Loucy (cell line): ENCODE data around the gene DENND4B.

Source experiments
- H2AFZ ChIP-seq: fragments of 200-600 bp; sonication (generic); 2 replicates; pipeline ENCODE4 v1.6.0; 2016; ENCODE audit warnings: antibody characterized with exemption, mild to moderate bottlenecking, low read length, moderate library complexity
- H3F3A ChIP-seq: fragments of 200-600 bp; 2 replicates; pipeline ENCODE4 v1.6.0; 2016; ENCODE audit warnings: antibody characterized with exemption, low read depth, mild to moderate bottlenecking
- H3K27me3 ChIP-seq: fragments of 200-600 bp; sonication (generic); 2 replicates; pipeline ENCODE4 v1.6.1; 2014; ENCODE audit warnings: low read length, mild to moderate bottlenecking; ENCODE audit not compliant: insufficient read depth, poor library complexity, severe bottlenecking
- H3K36me3 ChIP-seq: fragments of 200-600 bp; sonication (generic); 2 replicates; pipeline ENCODE4 v1.6.1; 2016; ENCODE audit warnings: low read length; ENCODE audit not compliant: insufficient read depth
- H3K4me1 ChIP-seq: fragments of 200-600 bp; sonication (generic); 2 replicates; pipeline ENCODE4 v1.5.1; 2014; ENCODE audit warnings: low read length, mild to moderate bottlenecking; ENCODE audit not compliant: insufficient read depth, poor library complexity, severe bottlenecking
- H3K4me2 ChIP-seq: fragments of 200-600 bp; sonication (generic); 2 replicates; pipeline ENCODE4 v1.6.0; 2014; ENCODE audit warnings: antibody characterized with exemption, low read length, low read depth, mild to moderate bottlenecking; ENCODE audit not compliant: poor library complexity, severe bottlenecking
- H3K4me3 ChIP-seq: fragments of 200-600 bp; sonication (generic); 2 replicates; pipeline ENCODE4 v1.5.1; 2014; ENCODE audit warnings: low read length, mild to moderate bottlenecking, mixed read lengths; ENCODE audit not compliant: poor library complexity, severe bottlenecking
- H3K79me2 ChIP-seq: fragments of 200-600 bp; sonication (generic); 2 replicates; pipeline ENCODE4 v1.6.1; 2014; ENCODE audit warnings: low read length; ENCODE audit not compliant: insufficient read depth
- H3K9ac ChIP-seq: fragments of 200-600 bp; sonication (generic); 2 replicates; pipeline ENCODE4 v1.6.0; 2014; ENCODE audit warnings: mild to moderate bottlenecking, low read depth, low read length, moderate library complexity; ENCODE audit not compliant: poor library complexity, severe bottlenecking
- H3K9me2 ChIP-seq: fragments of 200-600 bp; sonication (generic); replicated peaks from 2 replicates; pipeline ENCODE4 v1.6.1; 2016; ENCODE audit warnings: low read depth, low read length, mixed read lengths
- H3K9me3 ChIP-seq: fragments of 200-600 bp; sonication (generic); 2 replicates; pipeline ENCODE4 v1.6.1; 2014; ENCODE audit warnings: mild to moderate bottlenecking, antibody characterized with exemption, low read length, low read depth; ENCODE audit not compliant: insufficient read depth
- H4K20me1 ChIP-seq: fragments of 200-600 bp; sonication (generic); 2 replicates; pipeline ENCODE4 v1.6.0; 2014; ENCODE audit warnings: antibody characterized with exemption, low read length, mild to moderate bottlenecking; ENCODE audit not compliant: insufficient read depth, poor library complexity, severe bottlenecking
- CTCF ChIP-seq: fragments of 200-600 bp; sonication (generic); conservative IDR thresholded peaks from 2 replicates; pipeline ENCODE4 v1.5.1; 2014; ENCODE audit warnings: mild to moderate bottlenecking, antibody characterized with exemption, low read length
- EZH2phosphoT487 ChIP-seq: fragments of 200-600 bp; IDR thresholded peaks from 2 replicates; pipeline ENCODE4 v1.6.1; 2018; ENCODE audit warnings: antibody characterized with exemption, mild to moderate bottlenecking, moderate library complexity, borderline replicate concordance

Gene DENND4B

GRCh38 chr1:153945131-153945794 is 1.3 kb downstream of the DENND4B start:
- TF ChIP-seq EZH2phosphoT487 (no peak), CTCF (no peak)
- peak overlapping the region; percentile 91 for H3K4me2 ChIP-seq
- H3K9ac ChIP-seq: peak overlapping the region; percentile 91
- peaks cover 21% of the 10 kb centered on the region for H3K4me1 ChIP-seq
- H3K9me2 ChIP-seq: no peaks in the 10 kb centered on the region
- peaks cover 37% of the 10 kb centered on the region for H3K79me2 ChIP-seq
- peak overlapping the region; percentile 65 for H2AFZ ChIP-seq
- peak overlapping the region; percentile 85 for H3K4me3 ChIP-seq
- peaks cover 23% of the 10 kb centered on the region for H4K20me1 ChIP-seq
- peaks cover 46% of the 10 kb centered on the region; the same call in 1 of the 2 replicates for H3K36me3 ChIP-seq
- no peaks in the 10 kb centered on the region for H3K27me3 ChIP-seq
- H3F3A ChIP-seq: no peaks in the 10 kb centered on the region
- H3K9me3 ChIP-seq: no peaks in the 10 kb centered on the region

- H3K79me2 ChIP-seq: peaks cover 37% of the 10 kb centered on the region
- H3K9ac ChIP-seq: peak overlapping the region; percentile 91
- H3K4me2 ChIP-seq: peak overlapping the region; percentile 91
- 0 out of 2 replicates have a peak overlapping the region, but pooled peaks have one; percentile 25 for H2AFZ ChIP-seq
- peaks cover 23% of the 10 kb centered on the region for H4K20me1 ChIP-seq
- no peaks in the 10 kb centered on the region for H3F3A ChIP-seq
- peak overlapping the region; percentile 85 for H3K4me3 ChIP-seq
- no peaks in the 10 kb centered on the region for H3K9me3 ChIP-seq
- no peaks in the 10 kb centered on the region for H3K27me3 ChIP-seq
- peaks cover 47% of the 10 kb centered on the region; the same call in 1 of the 2 replicates for H3K36me3 ChIP-seq
- TF ChIP-seq EZH2phosphoT487: no peak
- TF ChIP-seq CTCF: no peak
- H3K9me2 ChIP-seq: no peaks in the 10 kb centered on the region
- peaks cover 21% of the 10 kb centered on the region for H3K4me1 ChIP-seq
Measured at GRCh38 chr1:153944827-153945117, 1.7 kb downstream of the DENND4B start.

- Histone ChIP-seq H3K4me1 (peaks cover 21% of the 10 kb centered on the region), H3F3A (no peaks in the 10 kb centered on the region), H3K9me2 (no peaks in the 10 kb centered on the region), H3K79me2 (peaks cover 37% of the 10 kb centered on the region), H4K20me1 (peaks cover 23% of the 10 kb centered on the region), H3K27me3 (no peaks in the 10 kb centered on the region), H3K9ac (peak overlapping the region; percentile 91), H3K36me3 (peaks cover 52% of the 10 kb centered on the region; the same call in 1 of the 2 replicates), H3K4me3 (peak overlapping the region; percentile 85), H2AFZ (no peak overlapping the region), H3K4me2 (peak overlapping the region; percentile 91), H3K9me3 (no peaks in the 10 kb centered on the region)
- TF ChIP-seq EZH2phosphoT487: no peak
- no peak for TF ChIP-seq CTCF
Measured at GRCh38 chr1:153944005-153944826, 2.3 kb downstream of the DENND4B start.
